GM23248 (cell line): Measurements from ENCODE around the gene ADAMTSL2. TPM values are rescaled to one million over a fixed set of nuclear protein-coding genes. Genes with fewer than 3 reads are reported as not detected.

ENCODE experiments used
- DNase-seq: peaks from one replicate; pipeline ENCODE4 v3.0.0-alpha.2; 2015
- H2AFZ ChIP-seq: fragments of 200-600 bp; sonication (generic); 2 replicates; pipeline ENCODE4 v1.6.1; 2016; ENCODE audit warnings: antibody characterized with exemption
- H3F3A ChIP-seq: fragments of 200-600 bp; sonication (generic); 2 replicates; pipeline ENCODE4 v1.6.1; 2016; ENCODE audit warnings: mild to moderate bottlenecking, antibody characterized with exemption, mixed run types; ENCODE audit not compliant: insufficient read depth
- H3K27ac ChIP-seq: fragments of 200-600 bp; sonication (generic); 2 replicates; pipeline ENCODE4 v1.5.1; 2016; ENCODE audit warnings: mild to moderate bottlenecking
- H3K27me3 ChIP-seq: fragments of 200-600 bp; sonication (generic); replicated peaks from 2 replicates; pipeline ENCODE4 v1.6.1; 2016; ENCODE audit warnings: mild to moderate bottlenecking; ENCODE audit not compliant: insufficient read depth
- H3K36me3 ChIP-seq: fragments of 200-600 bp; sonication (generic); 2 replicates; pipeline ENCODE4 v1.6.1; 2016; ENCODE audit warnings: low read depth, mild to moderate bottlenecking
- H3K4me1 ChIP-seq: fragments of 200-600 bp; sonication (generic); 2 replicates; pipeline ENCODE4 v1.6.1; 2016; ENCODE audit warnings: mild to moderate bottlenecking; ENCODE audit not compliant: insufficient read depth
- H3K4me2 ChIP-seq: fragments of 200-600 bp; sonication (generic); one replicate; pipeline ENCODE4 v1.6.1; 2016; ENCODE audit warnings: mild to moderate bottlenecking; ENCODE audit not compliant: unreplicated experiment
- H3K4me3 ChIP-seq: fragments of 200-600 bp; sonication (generic); 2 replicates; pipeline ENCODE4 v1.5.1; 2016; ENCODE audit warnings: mild to moderate bottlenecking
- H3K79me2 ChIP-seq: fragments of 200-600 bp; sonication (generic); 2 replicates; pipeline ENCODE4 v1.6.1; 2016; ENCODE audit warnings: mild to moderate bottlenecking; ENCODE audit not compliant: insufficient read depth
- H3K9ac ChIP-seq: fragments of 200-600 bp; sonication (generic); 2 replicates; pipeline ENCODE4 v1.6.1; 2016; ENCODE audit warnings: mild to moderate bottlenecking
- H3K9me2 ChIP-seq: fragments of 200-600 bp; sonication (generic); 2 replicates; pipeline ENCODE4 v1.6.1; 2016; ENCODE audit warnings: mixed run types, mild to moderate bottlenecking, moderate library complexity; ENCODE audit not compliant: insufficient read depth
- H3K9me3 ChIP-seq: fragments of 200-600 bp; sonication (generic); one replicate; pipeline ENCODE4 v1.6.1; 2017; ENCODE audit warnings: low read depth
- H4K20me1 ChIP-seq: fragments of 200-600 bp; sonication (generic); 2 replicates; pipeline ENCODE4 v1.6.0; 2016; ENCODE audit not compliant: insufficient read depth
- EZH2 ChIP-seq: fragments of 200-600 bp; sonication (generic); IDR thresholded peaks from 2 replicates; pipeline ENCODE4 v1.6.1; 2018; ENCODE audit warnings: antibody characterized with exemption, mild to moderate bottlenecking; ENCODE audit not compliant: insufficient read depth, poor library complexity, severe bottlenecking
- EZH2phosphoT487 ChIP-seq: fragments of 200-600 bp; sonication (generic); IDR thresholded peaks from 2 replicates; pipeline ENCODE4 v1.6.1; 2018; ENCODE audit warnings: antibody characterized with exemption, moderate library complexity, mild to moderate bottlenecking, low read depth; ENCODE audit not compliant: insufficient read depth
- WGBS, 2 experiments: methylation state at CpG; one replicate each; pipeline ENCODE4 v1.1.6; 2015 to 2017; ENCODE audit warnings: low lambda C conversion rate in 2 of 2, low coverage in 1 of 2; ENCODE audit errors: missing lambda C conversion rate in 2 of 2; 5-methylcytosine and 5-hydroxymethylcytosine counted together
- in situ Hi-C: fragments of 300-500 bp; cut with MboI; formaldehyde crosslinking; loops from 2 replicates; pipeline ENCODE4 v1.15.0; 2020
- polyA plus RNA-seq: library from polyadenylated mRNA; unstranded; fragments of >200 nt; fragmentation: Nextera tagmentation; extraction: Ambion mirVana; gene quantifications from 2 replicates; pipeline ENCODE4 v1.2.1, GENCODE V29; 2016
- total RNA-seq: library from RNA; depleted of rRNA; stranded (reverse); fragments of >200 nt; shearing (Covaris generic); gene quantifications from 2 replicates; pipeline ENCODE4 v1.2.3, GENCODE V29; 2014

The ADAMTSL2 gene
- total and polyA plus RNA-seq, 2 experiments from 2014 or later = 0.11 TPM; not detected in 1

DNA sequence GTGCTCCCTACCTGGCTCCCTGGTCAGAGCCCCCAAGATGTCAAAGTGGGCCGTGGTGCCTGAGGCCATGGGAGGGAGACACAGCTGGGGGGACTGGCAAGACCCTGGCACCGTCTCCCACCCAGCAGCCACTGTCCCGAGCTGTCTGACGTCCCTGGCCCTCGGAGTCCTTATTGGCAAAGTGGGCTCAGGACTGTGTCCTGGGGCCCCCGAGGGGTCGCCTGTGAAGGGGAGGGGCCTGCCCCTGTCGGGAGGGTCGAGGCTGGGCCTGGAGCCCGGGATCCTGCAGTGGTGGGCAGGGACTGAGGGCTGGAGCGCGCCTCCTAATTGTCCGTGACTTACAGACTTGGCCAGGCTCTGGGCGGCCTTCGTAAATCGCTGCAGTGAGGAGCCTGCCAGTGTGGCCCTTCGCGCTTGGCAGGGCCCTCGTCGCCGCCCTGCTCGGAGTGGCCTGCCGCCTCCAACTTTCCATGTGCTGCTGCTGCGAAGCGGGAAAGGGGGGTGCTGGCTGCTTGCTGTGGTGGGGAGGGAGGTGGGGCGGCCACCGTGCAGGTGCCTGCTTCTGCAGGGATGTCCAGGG, 23.5 kb upstream of the ADAMTSL2 start:
- in situ Hi-C loops = no loop called here
- WGBS, 2 experiments = 73 to 81% methylated on average over 24 to 26 of the region's 27 CpGs
- H3K4me3 ChIP-seq = no peak overlapping the region
- no peak overlapping the region for H3K27ac ChIP-seq
- H3K36me3 ChIP-seq = no peaks in the 10 kb centered on the region
- peaks cover 7% of the 10 kb centered on the region for H3K4me1 ChIP-seq
- H2AFZ ChIP-seq = no peak overlapping the region
- H3K9me2 ChIP-seq = no peaks in the 10 kb centered on the region
- H3F3A ChIP-seq = no peaks in the 10 kb centered on the region
- H3K4me2 ChIP-seq = no peak overlapping the region
- no peaks in the 10 kb centered on the region for H4K20me1 ChIP-seq
- no peak for DNase-seq
- TF ChIP-seq EZH2 = no peak
- TF ChIP-seq EZH2phosphoT487 = no peak
- no peak overlapping the region for H3K9ac ChIP-seq
- H3K79me2 ChIP-seq = no peaks in the 10 kb centered on the region
- no peaks in the 10 kb centered on the region for H3K9me3 ChIP-seq
- no peaks in the 10 kb centered on the region; the same call in 1 of the 2 replicates for H3K27me3 ChIP-seq

DNA sequence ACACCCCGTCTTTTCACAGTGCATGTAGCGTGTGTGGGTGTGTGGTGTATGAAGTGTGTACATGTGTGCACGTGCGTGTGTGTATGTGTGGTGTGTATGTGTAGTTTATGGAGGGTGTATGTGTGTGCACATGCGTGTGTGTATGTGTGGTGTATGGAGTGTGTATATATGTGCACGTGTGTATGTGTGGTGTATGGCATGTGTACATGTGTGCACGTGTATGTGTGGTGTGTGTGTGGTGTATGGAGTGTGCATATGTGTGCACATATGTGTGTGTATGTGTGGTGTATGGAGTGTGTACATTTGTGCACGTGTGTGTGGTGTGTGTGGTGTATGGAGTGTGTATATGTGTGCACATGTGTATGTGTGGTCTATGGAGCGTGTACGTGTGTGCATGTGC, 22.9 kb upstream of the ADAMTSL2 start:
- Histone ChIP-seq H4K20me1 (no peaks in the 10 kb centered on the region), H3K36me3 (no peaks in the 10 kb centered on the region), H3K27ac (no peak overlapping the region), H3K9me2 (no peaks in the 10 kb centered on the region), H3K4me3 (no peak overlapping the region), H3K79me2 (no peaks in the 10 kb centered on the region), H3K4me1 (peaks cover 5% of the 10 kb centered on the region), H2AFZ (no peak overlapping the region), H3K27me3 (no peaks in the 10 kb centered on the region; the same call in 1 of the 2 replicates), H3K9me3 (no peaks in the 10 kb centered on the region), H3F3A (no peaks in the 10 kb centered on the region), H3K9ac (no peak overlapping the region), H3K4me2 (no peak overlapping the region)
- TF ChIP-seq EZH2 = no peak
- no peak for TF ChIP-seq EZH2phosphoT487
- DNase-seq = no peak
- in situ Hi-C loops = no loop called here
- 71 to 73% methylated on average over 10 of the region's 10 CpGs for WGBS, 2 experiments

DNA sequence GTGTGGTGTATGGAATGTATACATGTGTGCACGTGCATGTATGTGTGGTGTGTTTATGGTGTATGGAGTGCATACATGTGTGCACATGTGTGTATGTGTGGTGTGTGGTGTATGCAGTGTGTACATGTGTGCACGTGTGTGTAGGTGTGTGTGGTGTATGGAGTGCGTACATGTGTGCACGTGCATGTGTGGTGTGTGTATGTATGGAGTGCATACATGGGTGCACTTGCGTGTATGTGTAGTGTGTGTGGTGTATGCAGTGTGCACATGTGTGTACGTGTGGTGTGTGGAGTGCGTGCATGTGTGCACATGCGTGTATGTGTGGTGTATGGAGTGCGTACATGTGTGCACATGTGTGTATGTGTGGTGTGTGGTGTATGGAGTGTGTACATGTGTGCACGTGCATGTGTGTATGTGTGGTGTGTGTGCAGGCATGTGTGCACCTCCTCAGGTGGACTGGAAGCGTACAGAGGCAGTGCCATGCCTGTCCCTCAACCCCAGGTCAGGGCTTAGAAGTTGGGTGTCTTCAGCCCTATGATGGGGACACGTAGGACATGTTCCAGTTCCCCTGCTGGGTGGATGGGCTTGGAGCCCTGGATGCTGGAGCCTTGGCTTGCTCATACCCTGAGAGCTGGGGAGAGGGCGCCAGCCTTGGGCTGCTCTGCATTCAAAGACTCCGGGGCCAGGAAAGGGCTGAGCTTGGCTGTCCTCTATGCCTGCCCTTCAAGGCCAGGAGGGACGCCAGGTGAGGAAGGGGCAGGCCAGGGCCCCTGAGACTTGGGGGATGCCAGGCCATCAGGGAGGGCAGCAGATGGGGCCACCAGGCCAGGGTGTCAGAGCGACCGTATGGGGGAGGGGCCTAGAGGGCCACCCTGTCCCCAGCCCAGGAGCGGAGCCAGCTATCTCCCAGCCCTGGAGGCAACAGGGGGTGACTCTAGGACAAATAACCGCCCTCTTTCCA, 22.0 kb upstream of the ADAMTSL2 start:
- Histone ChIP-seq H3F3A (no peaks in the 10 kb centered on the region), H4K20me1 (no peaks in the 10 kb centered on the region), H3K9me3 (no peaks in the 10 kb centered on the region), H3K4me3 (no peak overlapping the region), H3K9ac (no peak overlapping the region), H2AFZ (no peak overlapping the region), H3K9me2 (no peaks in the 10 kb centered on the region), H3K79me2 (no peaks in the 10 kb centered on the region), H3K4me2 (no peak overlapping the region), H3K36me3 (no peaks in the 10 kb centered on the region), H3K4me1 (no peaks in the 10 kb centered on the region), H3K27me3 (no peaks in the 10 kb centered on the region; the same call in 1 of the 2 replicates), H3K27ac (no peak overlapping the region)
- in situ Hi-C loops = no loop called here
- DNase-seq = no peak
- no peak for TF ChIP-seq EZH2phosphoT487
- TF ChIP-seq EZH2 = no peak
- 69 to 70% methylated on average over 15 to 19 of the region's 19 CpGs for WGBS, 2 experiments

DNA sequence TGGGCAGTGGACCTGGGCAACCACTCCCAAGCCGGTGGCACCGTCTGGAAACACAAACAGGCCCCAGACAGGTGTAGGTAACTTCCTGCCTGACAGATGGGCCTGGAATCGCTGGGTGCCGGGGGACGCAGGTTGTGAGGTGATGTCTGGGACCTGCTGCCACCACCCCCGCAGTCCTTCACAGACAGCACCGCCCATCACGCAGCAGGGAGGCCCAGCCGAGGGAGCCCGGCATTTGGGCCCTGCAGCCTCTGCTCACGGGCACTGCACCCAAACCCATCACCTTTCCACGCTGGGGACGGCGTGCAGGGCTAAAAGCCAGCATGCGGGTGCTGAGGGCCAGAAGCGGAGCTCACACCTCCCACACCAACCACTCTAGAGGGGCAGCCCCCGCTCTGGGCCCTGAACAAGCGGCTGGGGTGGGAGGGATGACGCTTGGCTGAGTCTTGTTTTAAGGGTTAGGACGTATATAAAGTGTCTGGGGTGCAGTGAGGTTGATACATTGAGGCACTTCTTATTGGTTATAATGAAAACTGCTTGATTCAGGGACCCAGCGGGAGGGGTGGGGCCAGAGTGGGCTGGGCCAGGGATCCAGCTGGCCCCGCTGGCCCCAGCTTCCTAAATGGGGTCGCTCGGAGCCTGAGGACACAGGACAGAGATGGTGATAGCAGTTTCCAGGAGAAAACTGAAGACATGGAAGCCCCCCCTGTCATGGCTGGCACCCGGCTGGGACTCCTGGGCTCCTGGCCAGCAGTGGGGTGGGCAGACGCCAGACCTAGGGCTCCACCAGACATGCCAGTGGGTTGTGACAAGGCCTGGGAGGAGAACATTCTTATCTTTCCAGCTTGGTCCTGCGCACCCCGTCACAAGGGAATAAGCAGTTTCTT, 21.0 kb upstream of the ADAMTSL2 start:
- Histone ChIP-seq H3K9me2 (no peaks in the 10 kb centered on the region), H3K36me3 (no peaks in the 10 kb centered on the region), H3K4me2 (no peak overlapping the region), H3K79me2 (no peaks in the 10 kb centered on the region), H3K9me3 (no peaks in the 10 kb centered on the region), H3K9ac (no peak overlapping the region), H4K20me1 (no peaks in the 10 kb centered on the region), H3K27ac (no peak overlapping the region), H3K4me1 (no peaks in the 10 kb centered on the region), H3K4me3 (no peak overlapping the region), H3F3A (no peaks in the 10 kb centered on the region), H2AFZ (no peak overlapping the region), H3K27me3 (no peaks in the 10 kb centered on the region; the same call in 1 of the 2 replicates)
- in situ Hi-C loops = no loop called here
- no peak for TF ChIP-seq EZH2phosphoT487
- TF ChIP-seq EZH2 = no peak
- WGBS, 2 experiments = 51 to 52% methylated on average over 27 to 28 of the region's 28 CpGs
- no peak for DNase-seq
